HL-60 (cell line): ENCODE measurements around the gene OSBPL2.

Experiments used
- POLR2AphosphoS5 ChIP-seq: IDR thresholded peaks from 2 replicates; pipeline ENCODE4 v1.6.1; 2012; ENCODE audit warnings: low read depth
- TF ChIP-seq, protein P1 (sequence below): IDR thresholded peaks from one replicate; pipeline ENCODE4 v1.5.1; 2011; ENCODE audit warnings: low read length, control low read depth, inconsistent platforms; ENCODE audit not compliant: insufficient read depth

GRCh38 chr20:62225026-62225425 lies 13.3 kb upstream of the OSBPL2 start:
- TF ChIP-seq, protein P1, sequence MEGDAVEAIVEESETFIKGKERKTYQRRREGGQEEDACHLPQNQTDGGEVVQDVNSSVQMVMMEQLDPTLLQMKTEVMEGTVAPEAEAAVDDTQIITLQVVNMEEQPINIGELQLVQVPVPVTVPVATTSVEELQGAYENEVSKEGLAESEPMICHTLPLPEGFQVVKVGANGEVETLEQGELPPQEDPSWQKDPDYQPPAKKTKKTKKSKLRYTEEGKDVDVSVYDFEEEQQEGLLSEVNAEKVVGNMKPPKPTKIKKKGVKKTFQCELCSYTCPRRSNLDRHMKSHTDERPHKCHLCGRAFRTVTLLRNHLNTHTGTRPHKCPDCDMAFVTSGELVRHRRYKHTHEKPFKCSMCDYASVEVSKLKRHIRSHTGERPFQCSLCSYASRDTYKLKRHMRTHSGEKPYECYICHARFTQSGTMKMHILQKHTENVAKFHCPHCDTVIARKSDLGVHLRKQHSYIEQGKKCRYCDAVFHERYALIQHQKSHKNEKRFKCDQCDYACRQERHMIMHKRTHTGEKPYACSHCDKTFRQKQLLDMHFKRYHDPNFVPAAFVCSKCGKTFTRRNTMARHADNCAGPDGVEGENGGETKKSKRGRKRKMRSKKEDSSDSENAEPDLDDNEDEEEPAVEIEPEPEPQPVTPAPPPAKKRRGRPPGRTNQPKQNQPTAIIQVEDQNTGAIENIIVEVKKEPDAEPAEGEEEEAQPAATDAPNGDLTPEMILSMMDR, result no peak
- TF ChIP-seq POLR2AphosphoS5, result no peak
